Erythroblast (primary cell): ENCODE results near the gene TNFSF8.

Experiments used
- GATA1 ChIP-seq: IDR thresholded peaks from 2 replicates; pipeline ENCODE4 v1.6.1; 2011; ENCODE audit warnings: low read depth, mild to moderate bottlenecking, control low read depth, low read length, moderate library complexity
- POLR2A ChIP-seq: IDR thresholded peaks from 2 replicates; pipeline ENCODE4 v1.6.1; 2011; ENCODE audit warnings: mild to moderate bottlenecking, low read length

GRCh38 chr9:114930056-114930812 is at the start of gene TNFSF8:
- no peak for TF ChIP-seq POLR2A
- TF ChIP-seq GATA1 = no peak
